ENCODE results near the gene CRISP3.
"Not testable (repeated sequence)": the region's sequence is repeated elsewhere in the genome, so short reads cannot be mapped to it uniquely, and the experiment has no call there.

The CRISP3 gene

GRCh38 chr6:49744259-49744658 is at the start of gene CRISP3:
TSS of gene CRISP3 (minus strand) at chr6:49744388. CDS start at chr6:49744367, 21 bp downstream.
- DNase-seq (ENCODE audit: low read depth in 1 of 2, low spot score in 1 of 2): no peak

GRCh38 chr6:49790341-49790740 is 46.2 kb upstream of the CRISP3 start:
- DNase-seq (ENCODE audit: low read depth in 1 of 2, low spot score in 1 of 2): no peak

- DNase-seq (ENCODE audit: low read depth in 1 of 2, low spot score in 1 of 2): no peak
Observed at GRCh38 chr6:49787176-49787575, 43.0 kb upstream of the CRISP3 start, which contains the start of gene PGK2. TSS of gene PGK2 (minus strand) at chr6:49787285. CDS start at chr6:49787187, 98 bp downstream.

- no peak for DNase-seq (ENCODE audit: low read depth in 1 of 2, low spot score in 1 of 2)
Observed at GRCh38 chr6:49784272-49784671, 40.1 kb upstream of the CRISP3 start.

GRCh38 chr6:49782725-49783124 is 38.5 kb upstream of the CRISP3 start:
- DNase-seq (ENCODE audit: low read depth in 1 of 2, low spot score in 1 of 2): no peak

- DNase-seq (ENCODE audit: low read depth in 1 of 2, low spot score in 1 of 2): no peak
Observed at GRCh38 chr6:49782293-49782692, 38.1 kb upstream of the CRISP3 start.

GRCh38 chr6:49776444-49776843 is 32.3 kb upstream of the CRISP3 start:
- no peak for DNase-seq (ENCODE audit: low read depth in 1 of 2, low spot score in 1 of 2)

GRCh38 chr6:49775043-49775442 is 30.9 kb upstream of the CRISP3 start:
- no peak for DNase-seq (ENCODE audit: low read depth in 1 of 2, low spot score in 1 of 2)

GRCh38 chr6:49772285-49772684 is 28.1 kb upstream of the CRISP3 start:
- no peak for DNase-seq (ENCODE audit: low read depth in 1 of 2, low spot score in 1 of 2)

- no peak for DNase-seq (ENCODE audit: low read depth in 1 of 2, low spot score in 1 of 2)
Observed at GRCh38 chr6:49766762-49767161, 22.6 kb upstream of the CRISP3 start.

- no peak for DNase-seq (ENCODE audit: low read depth in 1 of 2, low spot score in 1 of 2)
Observed at GRCh38 chr6:49764571-49765236, 20.5 kb upstream of the CRISP3 start.

- DNase-seq (ENCODE audit: low read depth in 1 of 2, low spot score in 1 of 2): no peak
Observed at GRCh38 chr6:49743429-49743828, 759 bp downstream of the CRISP3 start.

- DNase-seq (ENCODE audit: low read depth in 1 of 2, low spot score in 1 of 2): no peak
Observed at GRCh38 chr6:49739423-49739822, 4.8 kb downstream of the CRISP3 start.

GRCh38 chr6:49736017-49736508 is 8.1 kb downstream of the CRISP3 start:
- DNase-seq (ENCODE audit: low read depth in 1 of 2, low spot score in 1 of 2): no peak

GRCh38 chr6:49733680-49734079 is 10.5 kb downstream of the CRISP3 start:
- no peak for DNase-seq (ENCODE audit: low read depth in 1 of 2, low spot score in 1 of 2)

GRCh38 chr6:49732781-49733180 is 11.4 kb downstream of the CRISP3 start:
- DNase-seq (ENCODE audit: low read depth in 1 of 2, low spot score in 1 of 2): no peak

- no peak for DNase-seq (ENCODE audit: low read depth in 1 of 2, low spot score in 1 of 2)
Observed at GRCh38 chr6:49730251-49730650, 13.9 kb downstream of the CRISP3 start.

GRCh38 chr6:49723917-49724316 is 20.3 kb downstream of the CRISP3 start:
- DNase-seq (ENCODE audit: low read depth in 1 of 2, low spot score in 1 of 2): not testable (repeated sequence)

- DNase-seq (ENCODE audit: low read depth in 1 of 2, low spot score in 1 of 2): no peak
Observed at GRCh38 chr6:49721297-49721696, 22.9 kb downstream of the CRISP3 start.

GRCh38 chr6:49720372-49720771 is 23.8 kb downstream of the CRISP3 start:
- DNase-seq (ENCODE audit: low read depth in 1 of 2, low spot score in 1 of 2): no peak

- DNase-seq (ENCODE audit: low read depth in 1 of 2, low spot score in 1 of 2): no peak
Observed at GRCh38 chr6:49713346-49713745, 30.8 kb downstream of the CRISP3 start, which contains the start of gene CRISP2. TSS of gene CRISP2 (minus strand) at chr6:49713543. CDS start at chr6:49709196, 4,347 bp downstream.

- DNase-seq (ENCODE audit: low read depth in 1 of 2, low spot score in 1 of 2): no peak
Observed at GRCh38 chr6:49698478-49698877, 45.7 kb downstream of the CRISP3 start.

- no peak for DNase-seq (ENCODE audit: low read depth in 1 of 2, low spot score in 1 of 2)
Observed at GRCh38 chr6:49693512-49693911, 50.7 kb downstream of the CRISP3 start.

All from activated T-helper 1 cell treated with anti-CD3 and anti-CD28 coated beads, Interleukin-2, amount 50 U/mL, for 16 hours (primary cell).